A549 (cell line): ENCODE measurements around the gene SMG5. TPM values are rescaled to one million over a fixed set of nuclear protein-coding genes. Genes with fewer than 3 reads are reported as not detected.

Experiments
- ATAC-seq, 2 experiments: fragments of 200-7000 bp in 1 of 2; fragments of >200 bp in 1 of 2; cut with Nextera tagmentation in 1 of 2; cut with Tn5 transposase in 1 of 2; 3 replicates each; pipeline versions ENCODE4 v1.8.0 to v1.9.1; 2018 to 2020; ENCODE audit warnings: mild to moderate bottlenecking in 1 of 2, moderate library complexity in 1 of 2
- CTCF ChIA-PET: fragments of 300-600 bp; sonication (Branson Sonifier 250); formaldehyde crosslinking; extraction: SDS; loops from one replicate; lab custom pipeline; 2021; ENCODE audit warnings: antibody characterized with exemption, inconsistent platforms; lab: Yijun Ruan, JAX
- POLR2A ChIA-PET: fragments of 350-600 bp; formaldehyde crosslinking; extraction: SDS; loops from one replicate; lab custom pipeline; 2021; ENCODE audit warnings: antibody characterized with exemption, inconsistent platforms; lab: Yijun Ruan, JAX
- DNase-seq, 2 experiments: peaks; one replicate each; pipeline versions ENCODE4 v3.0.0 to v3.0.0-alpha.2; 2011 to 2016; ENCODE audit warnings: low read depth in 1 of 2, low spot score in 1 of 2
- FAIRE-seq: peaks from 2 replicates; lab custom pipeline; 2011; peaks lifted over from hg19 to GRCh38; lab: Jason Lieb, UNC
- H3K27ac ChIP-seq, 2 experiments: fragments of >200 bp; sonication (Bioruptor Twin); formaldehyde crosslinking; 3 replicates each; pipeline ENCODE4 v1.5.1; 2016 to 2017
- H3K4me1 ChIP-seq: fragments of >200 bp; sonication (Bioruptor Twin); formaldehyde crosslinking; 3 replicates; pipeline ENCODE4 v1.6.1; 2016
- H3K4me2 ChIP-seq: fragments of >200 bp; sonication (Bioruptor Twin); formaldehyde crosslinking; 3 replicates; pipeline ENCODE4 v1.6.1; 2016
- H3K4me3 ChIP-seq: fragments of >200 bp; sonication (Bioruptor Twin); formaldehyde crosslinking; 3 replicates; pipeline ENCODE4 v1.5.1; 2016
- H3K9me3 ChIP-seq: fragments of >200 bp; sonication (Bioruptor Twin); formaldehyde crosslinking; 3 replicates; pipeline ENCODE4 v1.6.1; 2016
- BHLHE40 ChIP-seq: IDR thresholded peaks from 2 replicates; pipeline ENCODE4 v1.6.1; 2012; ENCODE audit warnings: low read depth, low read length, inconsistent platforms
- CBX8 ChIP-seq: fragments of 200-600 bp; sonication (generic); IDR thresholded peaks from 2 replicates; pipeline ENCODE4 v1.6.1; 2016
- CEBPB ChIP-seq, 2 experiments: fragments of >200 bp in 1 of 2; sonication (Bioruptor Twin) in 1 of 2; formaldehyde crosslinking in 1 of 2; IDR thresholded peaks; 2 replicates each; pipeline ENCODE4 v1.6.1; 2012 to 2016
- CHD4 ChIP-seq: fragments of 200-600 bp; sonication (generic); IDR thresholded peaks from 2 replicates; pipeline ENCODE4 v1.6.1; 2016; ENCODE audit warnings: antibody characterized with exemption, mild to moderate bottlenecking, borderline replicate concordance
- ELK1 ChIP-seq: fragments of 150-350 bp; IDR thresholded peaks from 2 replicates; pipeline ENCODE4 v1.6.1; 2014; ENCODE audit warnings: low read depth, mild to moderate bottlenecking, low read length
- EP300 ChIP-seq, 2 experiments: fragments of >200 bp; sonication (Bioruptor Twin); formaldehyde crosslinking; IDR thresholded peaks; 2 replicates in 1 of 2; 3 replicates in 1 of 2; pipeline ENCODE4 v1.6.1; 2016 to 2017
- HOXA7 ChIP-seq: fragments of 250-450 bp; sonication (Bioruptor Pico); IDR thresholded peaks from 2 replicates; pipeline ENCODE4 v1.5.0; 2020; ENCODE audit warnings: mild to moderate bottlenecking, moderate library complexity
- HOXB13 ChIP-seq: fragments of 250-450 bp; sonication (Bioruptor Pico); IDR thresholded peaks from 2 replicates; pipeline ENCODE4 v1.5.0; 2020; ENCODE audit warnings: low read depth, mild to moderate bottlenecking, moderate library complexity
- MAX ChIP-seq: IDR thresholded peaks from 2 replicates; pipeline ENCODE4 v1.6.1; 2012
- NR3C1 ChIP-seq: fragments of >200 bp; sonication (Bioruptor Twin); formaldehyde crosslinking; IDR thresholded peaks from 3 replicates; pipeline ENCODE4 v1.6.1; 2017
- POLR2A ChIP-seq: IDR thresholded peaks from 2 replicates; pipeline ENCODE4 v1.6.1; 2012; ENCODE audit warnings: mild to moderate bottlenecking, low read length
- RAD21 ChIP-seq, 2 experiments: fragments of >200 bp in 1 of 2; sonication (Bioruptor Twin) in 1 of 2; formaldehyde crosslinking in 1 of 2; IDR thresholded peaks in 1 of 2; conservative IDR thresholded peaks in 1 of 2; 2 replicates in 1 of 2; 3 replicates in 1 of 2; pipeline ENCODE4 v1.6.1; 2012 to 2018; ENCODE audit warnings: inconsistent platforms in 1 of 2
- WGBS: methylation state at CpG from one replicate; pipeline ENCODE4 v1.1.6; 2017; ENCODE audit errors: missing lambda C conversion rate; 5-methylcytosine and 5-hydroxymethylcytosine counted together
- polyA plus RNA-seq, 4 experiments: library from polyadenylated mRNA; depleted of rRNA in 3 of 4; stranded (reverse); fragments of >200 nt; fragmentation: RNase III in 1 of 4; extraction: RNeasy Plus Mini Kit Qiagen cat#74134 plus additional on column Dnase treatment in 1 of 4; gene quantifications; 2 replicates in 3 of 4; 3 replicates in 1 of 4; pipeline ENCODE4 v1.2.3, GENCODE V29; 2011 to 2017

Gene SMG5
- polyA plus RNA-seq, 2 of the 4 experiments (the other 2 are of a cell fraction): 25.6 to 48.7 TPM

DNA sequence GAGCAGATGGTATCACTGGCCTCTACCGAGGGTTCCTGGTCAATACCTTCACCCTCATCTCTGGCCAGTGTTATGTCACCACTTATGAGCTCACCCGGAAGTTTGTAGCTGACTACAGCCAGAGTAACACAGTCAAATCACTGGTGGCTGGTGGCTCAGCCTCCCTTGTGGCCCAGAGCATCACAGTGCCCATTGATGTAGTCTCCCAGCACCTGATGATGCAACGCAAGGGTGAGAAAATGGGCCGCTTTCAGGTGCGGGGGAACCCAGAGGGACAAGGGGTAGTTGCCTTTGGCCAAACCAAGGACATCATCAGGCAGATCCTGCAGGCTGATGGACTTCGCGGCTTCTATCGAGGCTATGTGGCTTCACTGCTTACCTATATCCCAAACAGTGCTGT lies 82.6 kb downstream of the SMG5 start:
- TF ChIP-seq NR3C1 (no peak), HOXA7 (no peak), RAD21 (conservative IDR thresholded peaks at IDR 0.05 in 1 of 2, IDR thresholded peaks at IDR 0.05 in 1 of 2) (no peak), MAX (no peak), CBX8 (no peak), POLR2A (no peak), BHLHE40 (no peak), CHD4 (no peak), HOXB13 (CRISPR knock-in tag) (no peak), EP300 (IDR thresholded peaks at IDR 0.05) (no peak), ELK1 (no peak), CEBPB (IDR thresholded peaks at IDR 0.05) (no peak)
- Histone ChIP-seq H3K9me3 (no peaks in the 10 kb centered on the region), H3K27ac (no peak overlapping the region), H3K4me2 (no peak overlapping the region), H3K4me1 (peaks cover 6% of the 10 kb centered on the region), H3K4me3 (no peak overlapping the region)
- no peak for FAIRE-seq
- WGBS: 92% methylated on average over 8 of the region's 8 CpGs
- 0 out of 6 replicates have a peak, but pooled peaks of 1 of the 2 experiments have one; percentile 30 for ATAC-seq
- CTCF ChIA-PET: interaction anchor here (0.6 to 6.4 kb wide), 5 partner anchors 25 to 238 kb away, joined by 3 to 47 read pairs (median 3); no protein-coding TSS in a partner anchor
- POLR2A ChIA-PET: no interaction called here
- DNase-seq: no peak

Other genes with a start within 250 kb of the SMG5 start
- gene UBQLN4, start 229.0 kb downstream of the SMG5 start, polyA plus RNA-seq (2011; rRNA removed): 42.0 and 47.6 TPM in 2 replicates
- 36.5 to 39.1 TPM (median 38.2 TPM) in 3 replicates for gene UBQLN4, start 229.0 kb downstream of the SMG5 start, polyA plus RNA-seq (2017; fragmentation: RNase III; extraction: RNeasy Plus Mini Kit Qiagen cat#74134 plus additional on column Dnase treatment)
- 63.0 and 71.4 TPM in 2 replicates for gene LAMTOR2, start 228.0 kb downstream of the SMG5 start, polyA plus RNA-seq (2011; rRNA removed)
- 151 to 171 TPM (median 166 TPM) in 3 replicates for gene LAMTOR2, start 228.0 kb downstream of the SMG5 start, polyA plus RNA-seq (2017; fragmentation: RNase III; extraction: RNeasy Plus Mini Kit Qiagen cat#74134 plus additional on column Dnase treatment)
- gene RAB25, start 221.7 kb downstream of the SMG5 start, polyA plus RNA-seq (2011; rRNA removed): 0.11 TPM in 1 of 2 replicates, not detected in the other
- gene RAB25, start 221.7 kb downstream of the SMG5 start, polyA plus RNA-seq (2017; fragmentation: RNase III; extraction: RNeasy Plus Mini Kit Qiagen cat#74134 plus additional on column Dnase treatment): not detected in 3 replicates
- gene MEX3A, start 200.4 kb downstream of the SMG5 start, polyA plus RNA-seq (2011; rRNA removed): 1.8 and 2.4 TPM in 2 replicates
- gene MEX3A, start 200.4 kb downstream of the SMG5 start, polyA plus RNA-seq (2017; fragmentation: RNase III; extraction: RNeasy Plus Mini Kit Qiagen cat#74134 plus additional on column Dnase treatment): 3.3 to 4.9 TPM (median 4.4 TPM) in 3 replicates
- 155 and 214 TPM in 2 replicates for gene LMNA, start 168.1 kb downstream of the SMG5 start, polyA plus RNA-seq (2011; rRNA removed)
- gene LMNA, start 168.1 kb downstream of the SMG5 start, polyA plus RNA-seq (2017; fragmentation: RNase III; extraction: RNeasy Plus Mini Kit Qiagen cat#74134 plus additional on column Dnase treatment): 286 to 310 TPM (median 288 TPM) in 3 replicates
- gene SEMA4A, start 129.2 kb downstream of the SMG5 start, polyA plus RNA-seq (2011; rRNA removed): 0.27 and 0.37 TPM in 2 replicates
- gene SEMA4A, start 129.2 kb downstream of the SMG5 start, polyA plus RNA-seq (2017; fragmentation: RNase III; extraction: RNeasy Plus Mini Kit Qiagen cat#74134 plus additional on column Dnase treatment): 0.04 to 0.09 TPM (median 0.07 TPM) in 3 replicates
- 30.7 and 38.8 TPM in 2 replicates for gene SLC25A44, start 88.7 kb downstream of the SMG5 start, polyA plus RNA-seq (2011; rRNA removed)
- 22.7 to 25.1 TPM (median 23.1 TPM) in 3 replicates for gene SLC25A44, start 88.7 kb downstream of the SMG5 start, polyA plus RNA-seq (2017; fragmentation: RNase III; extraction: RNeasy Plus Mini Kit Qiagen cat#74134 plus additional on column Dnase treatment)
- 61.4 and 63.9 TPM in 2 replicates for gene PMF1, start 69.8 kb downstream of the SMG5 start, polyA plus RNA-seq (2011; rRNA removed)
- 57.7 to 59.8 TPM (median 59.4 TPM) in 3 replicates for gene PMF1, start 69.8 kb downstream of the SMG5 start, polyA plus RNA-seq (2017; fragmentation: RNase III; extraction: RNeasy Plus Mini Kit Qiagen cat#74134 plus additional on column Dnase treatment)
- 0.12 and 0.42 TPM in 2 replicates for gene BGLAP, start 40.6 kb downstream of the SMG5 start, polyA plus RNA-seq (2011; rRNA removed)
- 0.23 to 0.30 TPM in 2 of 3 replicates, not detected in the other for gene BGLAP, start 40.6 kb downstream of the SMG5 start, polyA plus RNA-seq (2017; fragmentation: RNase III; extraction: RNeasy Plus Mini Kit Qiagen cat#74134 plus additional on column Dnase treatment)
- 2.4 and 2.8 TPM in 2 replicates for gene PAQR6, start 34.8 kb downstream of the SMG5 start, polyA plus RNA-seq (2011; rRNA removed)
- gene PAQR6, start 34.8 kb downstream of the SMG5 start, polyA plus RNA-seq (2017; fragmentation: RNase III; extraction: RNeasy Plus Mini Kit Qiagen cat#74134 plus additional on column Dnase treatment): 5.6 to 10.6 TPM (median 8.6 TPM) in 3 replicates
- gene TMEM79, start 1.5 kb upstream of the SMG5 start, polyA plus RNA-seq (2011; rRNA removed): 7.2 and 7.5 TPM in 2 replicates
- gene TMEM79, start 1.5 kb upstream of the SMG5 start, polyA plus RNA-seq (2017; fragmentation: RNase III; extraction: RNeasy Plus Mini Kit Qiagen cat#74134 plus additional on column Dnase treatment): 5.7 to 6.3 TPM (median 6.3 TPM) in 3 replicates
- 12.4 and 16.9 TPM in 2 replicates for gene GLMP, start 12.9 kb upstream of the SMG5 start, polyA plus RNA-seq (2011; rRNA removed)
- 23.0 to 32.5 TPM (median 29.0 TPM) in 3 replicates for gene GLMP, start 12.9 kb upstream of the SMG5 start, polyA plus RNA-seq (2017; fragmentation: RNase III; extraction: RNeasy Plus Mini Kit Qiagen cat#74134 plus additional on column Dnase treatment)
- not detected in 2 replicates for gene VHLL, start 16.5 kb upstream of the SMG5 start, polyA plus RNA-seq (2011; rRNA removed)
- not detected in 3 replicates for gene VHLL, start 16.5 kb upstream of the SMG5 start, polyA plus RNA-seq (2017; fragmentation: RNase III; extraction: RNeasy Plus Mini Kit Qiagen cat#74134 plus additional on column Dnase treatment)
- gene CCT3, start 55.5 kb upstream of the SMG5 start, polyA plus RNA-seq (2011; rRNA removed): 528 and 530 TPM in 2 replicates
- 804 to 909 TPM (median 824 TPM) in 3 replicates for gene CCT3, start 55.5 kb upstream of the SMG5 start, polyA plus RNA-seq (2017; fragmentation: RNase III; extraction: RNeasy Plus Mini Kit Qiagen cat#74134 plus additional on column Dnase treatment)
- 3.9 and 4.7 TPM in 2 replicates for gene TSACC, start 55.7 kb upstream of the SMG5 start, polyA plus RNA-seq (2011; rRNA removed)
- gene TSACC, start 55.7 kb upstream of the SMG5 start, polyA plus RNA-seq (2017; fragmentation: RNase III; extraction: RNeasy Plus Mini Kit Qiagen cat#74134 plus additional on column Dnase treatment): 2.6 to 3.2 TPM (median 3.0 TPM) in 3 replicates
- 0.04 and 0.06 TPM in 2 replicates for gene RHBG, start 86.4 kb upstream of the SMG5 start, polyA plus RNA-seq (2011; rRNA removed)
- 0.08 TPM in 1 of 3 replicates, not detected in the others for gene RHBG, start 86.4 kb upstream of the SMG5 start, polyA plus RNA-seq (2017; fragmentation: RNase III; extraction: RNeasy Plus Mini Kit Qiagen cat#74134 plus additional on column Dnase treatment)
- gene MEF2D, start 217.9 kb upstream of the SMG5 start, polyA plus RNA-seq (2011; rRNA removed): 16.8 and 20.8 TPM in 2 replicates
- gene MEF2D, start 217.9 kb upstream of the SMG5 start, polyA plus RNA-seq (2017; fragmentation: RNase III; extraction: RNeasy Plus Mini Kit Qiagen cat#74134 plus additional on column Dnase treatment): 20.7 to 23.4 TPM (median 22.8 TPM) in 3 replicates